Fibroblast of skin of scalp (primary cell): ENCODE data around the gene NPSR1.
"Not testable (repeated sequence)": the region's sequence is repeated elsewhere in the genome, so short reads cannot be mapped to it uniquely, and the experiment has no call there.

Experiments
- DNase-seq: peaks from one replicate; pipeline ENCODE4 v3.0.0-alpha.2; 2013

NPSR1 gene

DNA sequence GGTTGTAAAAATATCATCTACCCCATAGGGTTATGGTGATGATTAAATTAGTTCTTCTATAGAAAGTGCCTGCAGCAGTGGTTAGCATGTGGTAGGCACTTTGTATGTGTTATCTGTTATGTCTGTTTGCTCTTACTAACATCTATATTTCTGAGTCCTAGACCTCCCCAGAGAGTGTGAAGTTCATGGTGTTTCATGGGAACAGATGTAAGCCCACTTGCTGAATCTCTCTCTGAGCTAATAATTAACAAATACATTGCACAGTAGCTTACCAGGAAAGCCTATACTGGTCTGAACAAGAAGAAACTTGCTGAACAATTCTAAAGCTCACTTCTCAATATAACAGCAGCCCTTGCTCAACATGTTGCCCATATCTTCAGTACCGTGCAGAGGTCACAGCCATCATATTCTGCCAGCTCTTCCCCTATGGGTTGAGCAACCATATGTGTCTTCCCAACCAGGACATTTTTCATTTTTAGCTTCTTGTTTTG lies 100.1 kb downstream of the NPSR1 start:
- no peak for DNase-seq

DNA sequence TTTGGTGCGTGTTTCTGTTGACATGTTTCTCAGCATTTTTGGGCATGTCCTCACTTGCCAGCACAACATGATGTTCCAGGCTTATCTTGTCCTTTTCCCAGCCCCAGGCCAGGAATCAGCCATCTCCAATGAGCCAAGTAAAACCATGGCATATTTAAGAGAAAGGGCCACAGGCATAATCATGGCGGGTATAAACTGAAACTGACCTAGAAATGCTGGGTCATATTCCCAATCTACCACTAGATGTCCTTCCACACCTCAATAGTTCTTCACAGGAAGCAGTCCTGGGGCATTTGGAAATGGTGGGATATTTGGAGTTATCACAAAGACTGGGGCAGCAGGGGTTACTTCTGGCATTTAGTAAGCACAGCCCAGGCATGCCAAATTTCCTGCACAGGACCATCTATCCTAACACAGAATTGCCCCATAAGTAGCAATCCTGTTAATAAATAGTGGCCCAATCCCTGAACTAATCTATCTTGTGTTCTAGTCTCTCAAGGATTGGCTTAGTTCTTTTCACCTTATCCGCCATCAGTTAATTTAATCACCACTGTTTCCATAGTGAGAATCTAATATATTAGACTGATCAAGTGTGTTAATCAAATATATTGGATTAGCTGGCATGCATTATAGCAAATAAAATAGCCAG lies 101.6 kb downstream of the NPSR1 start:
- DNase-seq = peak; percentile 65

DNA sequence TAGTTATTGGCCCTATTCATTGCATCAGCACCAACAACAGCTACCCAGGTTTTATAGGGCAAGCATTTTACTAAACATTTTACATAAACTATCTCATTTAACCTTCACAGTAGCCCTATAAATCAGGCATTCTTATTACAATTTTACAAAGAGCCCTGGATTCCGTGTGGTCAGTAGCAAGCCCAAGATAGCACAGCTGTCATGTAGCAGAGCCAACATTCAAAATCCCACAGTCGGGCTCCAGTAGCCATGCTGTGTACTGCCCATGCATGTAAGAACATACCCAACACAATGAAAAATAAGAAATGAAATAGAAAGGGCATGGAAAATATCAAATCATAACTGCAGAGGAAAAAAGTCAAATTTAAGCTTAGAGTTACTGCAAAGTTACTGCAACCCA lies 102.3 kb downstream of the NPSR1 start:
- no peak for DNase-seq

DNA sequence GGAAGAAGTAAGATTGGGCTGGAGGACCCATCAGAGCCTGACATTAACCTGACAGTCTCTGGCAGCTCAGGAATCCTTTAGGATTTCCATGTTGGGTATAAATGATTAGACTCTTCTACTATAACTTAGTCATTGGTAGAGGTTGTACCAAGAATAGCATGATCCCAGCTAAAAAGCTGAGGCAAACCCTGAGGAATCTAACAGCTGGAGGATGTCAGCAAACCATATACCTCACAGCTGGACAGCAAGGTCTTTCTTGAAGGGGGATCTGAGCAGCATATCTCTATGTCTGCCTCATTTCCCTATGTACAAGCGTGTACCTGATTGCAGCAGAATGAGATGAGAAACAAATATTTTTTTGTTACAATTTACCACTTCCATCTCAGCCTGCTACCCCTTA lies 103.2 kb downstream of the NPSR1 start:
- peak; percentile 40 for DNase-seq

GRCh38 chr7:34761627-34762026 lies 103.6 kb downstream of the NPSR1 start:
- DNase-seq = no peak

GRCh38 chr7:34762764-34763163 lies 104.7 kb downstream of the NPSR1 start:
- peak; percentile 50 for DNase-seq

GRCh38 chr7:34772296-34772938 lies 114.4 kb downstream of the NPSR1 start:
- DNase-seq = no peak

GRCh38 chr7:34776748-34777358 lies 118.8 kb downstream of the NPSR1 start:
- DNase-seq = no peak

DNA sequence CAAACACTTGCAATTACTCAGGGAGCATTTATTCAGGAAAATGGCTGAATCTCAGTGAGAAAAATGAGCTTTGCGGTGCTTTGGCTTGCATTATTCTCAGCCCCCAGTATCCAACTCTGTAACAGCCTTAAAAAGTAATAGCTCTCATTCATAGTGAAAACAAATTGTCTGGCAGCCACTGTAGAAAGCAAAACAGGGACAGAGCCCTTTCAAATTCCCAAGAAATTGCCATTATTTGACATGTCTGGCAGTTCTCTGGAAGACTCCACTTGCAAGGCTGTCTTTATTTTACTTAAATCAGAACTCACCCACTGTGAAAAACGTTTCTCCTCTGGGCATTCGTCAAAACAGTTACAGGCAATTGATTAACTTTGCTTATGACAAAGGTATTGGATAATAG lies 122.5 kb downstream of the NPSR1 start:
- DNase-seq = no peak

DNA sequence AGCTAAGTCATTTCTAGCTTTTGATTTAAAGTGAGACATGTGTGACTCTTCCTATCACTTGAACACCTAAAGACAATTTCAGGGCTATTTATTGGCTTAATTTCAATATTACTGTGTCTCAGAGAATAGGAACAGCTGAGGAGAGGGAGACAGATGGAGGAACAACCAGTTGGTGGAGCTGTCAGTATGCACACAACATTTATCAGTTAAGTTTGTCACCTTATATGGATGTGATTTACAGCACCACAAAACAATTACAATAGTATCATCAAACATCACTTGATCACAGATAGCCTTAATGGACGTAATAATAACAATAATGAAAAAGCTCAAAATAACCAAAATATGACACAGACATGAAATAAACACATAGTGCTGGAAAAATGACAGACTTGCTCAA lies 129.6 kb downstream of the NPSR1 start:
- no peak for DNase-seq

GRCh38 chr7:34806831-34807230 lies 148.8 kb downstream of the NPSR1 start:
- DNase-seq = no peak

GRCh38 chr7:34807548-34808340 lies 149.7 kb downstream of the NPSR1 start:
- no peak for DNase-seq

- not testable (repeated sequence) for DNase-seq
Measured at GRCh38 chr7:34814203-34814842, 156.3 kb downstream of the NPSR1 start.

DNA sequence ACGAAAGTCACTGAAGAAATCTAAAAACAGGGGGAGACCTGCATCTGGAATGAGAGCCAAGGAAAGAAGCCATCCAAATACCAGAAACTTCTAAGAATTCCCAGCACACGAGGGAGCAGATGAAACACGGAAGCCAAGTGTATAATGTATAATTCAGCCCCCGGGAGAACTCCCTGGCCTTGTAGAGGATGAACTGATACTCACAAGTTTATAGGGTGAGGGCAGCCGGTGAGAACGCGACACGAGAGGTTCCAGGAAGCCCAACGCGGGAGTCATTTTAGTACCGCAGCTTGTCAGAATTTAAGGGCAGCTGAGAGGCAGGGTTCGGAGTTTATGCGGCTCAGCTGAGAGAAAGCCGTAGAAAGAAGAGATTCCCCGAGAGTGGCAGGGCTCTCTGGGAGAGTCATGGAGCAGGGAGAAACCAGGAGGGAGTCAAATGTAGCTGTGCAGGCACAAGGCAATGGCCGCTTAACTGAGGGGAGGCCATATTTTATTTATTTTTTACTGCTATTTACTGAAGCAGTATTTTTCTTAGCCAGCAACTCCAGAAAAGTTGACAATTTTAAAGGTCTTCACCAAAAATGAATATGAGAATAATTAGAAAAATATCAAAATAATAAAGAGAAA lies 164.0 kb downstream of the NPSR1 start:
- DNase-seq = no peak

DNA sequence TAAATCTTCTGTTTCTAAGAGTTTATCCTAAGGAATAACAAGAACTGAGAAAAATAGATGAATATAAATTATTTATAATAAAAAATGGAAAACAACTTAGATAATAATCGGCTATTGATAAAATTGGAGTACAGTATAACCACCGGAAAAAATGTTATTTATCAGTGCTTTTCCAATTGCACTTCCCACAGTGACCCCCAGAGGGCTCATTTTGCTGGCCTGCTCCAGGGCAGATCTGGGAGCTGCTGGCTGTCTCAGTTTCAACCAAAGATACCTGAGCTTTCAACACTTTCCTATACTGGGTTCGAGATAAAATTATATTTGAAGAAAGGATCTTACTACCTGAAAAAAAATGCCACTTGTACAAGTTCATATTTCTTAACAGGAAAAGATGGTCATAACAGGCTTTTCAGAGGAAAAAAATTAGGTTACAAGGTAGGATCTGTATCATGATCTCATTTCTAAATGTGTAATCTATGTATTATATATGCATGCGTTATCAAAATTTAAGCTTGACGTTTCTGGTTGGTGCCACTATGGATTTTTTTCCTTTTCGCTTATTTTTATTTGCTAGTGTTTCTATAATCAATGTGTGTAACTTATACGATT lies 165.7 kb downstream of the NPSR1 start:
- DNase-seq = peak; percentile 47

- DNase-seq = no peak
Measured at GRCh38 chr7:34825221-34825620, 167.2 kb downstream of the NPSR1 start.

- no peak for DNase-seq
Measured at GRCh38 chr7:34830390-34830789, 172.4 kb downstream of the NPSR1 start.

GRCh38 chr7:34831436-34831835 lies 173.4 kb downstream of the NPSR1 start:
- DNase-seq = no peak

GRCh38 chr7:34832020-34832419 lies 174.0 kb downstream of the NPSR1 start:
- no peak for DNase-seq

DNA sequence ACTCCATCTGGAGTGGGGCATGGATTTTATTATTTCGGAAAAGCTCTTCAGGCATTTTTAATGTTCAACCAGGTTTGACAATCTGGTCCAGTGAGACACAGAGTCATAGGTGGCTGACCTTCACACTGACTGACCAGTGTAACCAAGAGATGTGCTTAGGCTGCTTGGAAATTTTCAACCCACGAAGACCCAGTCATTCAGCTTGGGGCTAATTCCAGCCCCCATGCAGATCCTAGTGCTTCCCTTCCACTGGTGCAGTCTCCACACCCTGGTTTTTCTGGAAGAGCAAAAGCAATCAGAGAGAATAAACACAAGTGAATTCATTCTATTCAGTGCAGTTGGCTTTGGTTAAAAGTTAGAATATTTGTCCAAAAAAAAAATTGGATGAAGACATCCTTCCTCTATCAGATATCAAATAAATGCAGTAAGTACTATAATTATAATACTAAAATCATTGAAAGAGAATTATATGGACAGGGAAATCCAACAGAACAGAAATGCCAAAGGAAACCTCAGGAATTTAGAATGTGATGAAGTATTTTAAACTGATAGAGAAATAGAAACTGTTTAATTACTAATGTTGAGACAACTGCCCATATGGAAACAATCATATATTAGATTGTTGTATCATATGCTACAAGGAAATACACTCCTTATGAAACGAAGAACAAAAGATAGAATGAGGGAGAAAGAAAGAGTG lies 178.0 kb downstream of the NPSR1 start:
- peak; percentile 53 for DNase-seq

DNA sequence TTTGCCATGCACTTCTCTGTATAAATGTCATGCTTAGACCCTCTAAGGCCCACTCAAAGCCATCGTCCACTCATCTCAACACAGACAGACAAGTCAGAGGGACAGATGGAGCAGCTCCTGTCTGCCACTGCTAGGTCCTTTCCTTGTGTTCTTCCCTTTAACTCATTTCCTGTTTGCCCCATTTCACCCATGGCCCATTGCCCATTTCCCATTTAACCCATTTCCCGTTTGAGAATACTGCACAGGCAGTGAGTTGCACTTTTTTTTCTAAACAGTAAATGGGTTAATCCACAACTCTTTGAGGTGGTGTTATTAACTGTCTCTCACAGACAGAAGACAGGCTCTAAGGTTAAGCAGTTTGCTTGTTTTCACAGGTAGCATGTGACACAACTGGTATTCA lies 179.3 kb downstream of the NPSR1 start:
- no peak for DNase-seq
